HepG2 (cell line): ENCODE measurements around the gene FNDC8. TPM values are rescaled to one million over a fixed set of nuclear protein-coding genes. Genes with fewer than 3 reads are reported as not detected.

Source experiments
- ATAC-seq: fragments of 200-7000 bp; cut with Tn5 transposase; 3 replicates; pipeline ENCODE4 v1.9.1; 2020; ENCODE audit warnings: mild to moderate bottlenecking, moderate library complexity
- BruUV-seq: library from RNA; stranded (reverse); fragments of 400-500 nt; replicated peaks from 2 replicates; lab custom pipeline; 2021; lab: Mats Ljungman, UMichigan
- CTCF ChIA-PET: fragments of 300-600 bp; formaldehyde crosslinking; extraction: SDS; loops from one replicate; lab custom pipeline; 2021; ENCODE audit warnings: low total read pairs, inconsistent platforms, low intra/inter-chr PET ratio; lab: Yijun Ruan, JAX
- POLR2A ChIA-PET: fragments of 350-600 bp; sonication (Branson Sonifier 250); formaldehyde crosslinking; loops from one replicate; lab custom pipeline; 2020; ENCODE audit warnings: antibody characterized with exemption, inconsistent platforms; lab: Yijun Ruan, JAX
- DNase-seq: peaks from one replicate; pipeline ENCODE4 v3.0.0-alpha.2; 2015; ENCODE audit warnings: low spot score
- FAIRE-seq: peaks from 3 replicates; lab custom pipeline; 2011; peaks lifted over from hg19 to GRCh38; lab: Jason Lieb, UNC
- H2AFZ ChIP-seq: one replicate; pipeline ENCODE4 v1.6.1; 2011; ENCODE audit warnings: low read length, inconsistent platforms
- H3K27ac ChIP-seq: fragments of 300-600 bp; 3 replicates; pipeline ENCODE4 v1.8.0; 2011; ENCODE audit warnings: mixed run types, mild to moderate bottlenecking, mixed read lengths, low read length, inconsistent platforms; ENCODE audit not compliant: insufficient read depth; ENCODE audit errors: extremely low read length
- H3K27me3 ChIP-seq, 2 experiments: fragments of 200-600 bp in 1 of 2; 2 replicates in 1 of 2; 3 replicates in 1 of 2; pipeline versions ENCODE4 v1.6.0 to v1.8.0; 2011; ENCODE audit warnings: low read length in 2 of 2, mild to moderate bottlenecking in 2 of 2, moderate library complexity in 2 of 2, inconsistent platforms in 1 of 2; ENCODE audit not compliant: insufficient read depth in 2 of 2, control insufficient read depth in 1 of 2
- H3K36me3 ChIP-seq, 2 experiments: fragments of 200-600 bp in 1 of 2; replicated peaks in 1 of 2; 2 replicates in 1 of 2; 3 replicates in 1 of 2; pipeline versions ENCODE4 v1.5.1 to v1.8.0; 2011; ENCODE audit warnings: low read length in 2 of 2, inconsistent platforms in 1 of 2; ENCODE audit not compliant: insufficient read depth in 2 of 2, control insufficient read depth in 1 of 2
- H3K4me1 ChIP-seq: 2 replicates; pipeline ENCODE4 v1.5.1; 2012; ENCODE audit warnings: low read length, inconsistent platforms; ENCODE audit not compliant: insufficient read depth
- H3K4me2 ChIP-seq: 2 replicates; pipeline ENCODE4 v1.6.0; 2011; ENCODE audit warnings: low read depth, low read length, inconsistent platforms
- H3K4me3 ChIP-seq, 3 experiments: fragments of 200-600 bp in 1 of 3; sonication (generic), shearing (Covaris generic) in 1 of 3; replicated peaks in 1 of 3; 2 replicates each; pipeline ENCODE4 v1.5.1; 2011 to 2016; ENCODE audit warnings: low read length in 3 of 3, inconsistent platforms in 2 of 3, low read depth in 2 of 3, mild to moderate bottlenecking in 2 of 3, control low read depth in 1 of 3, mixed read lengths in 1 of 3; ENCODE audit not compliant: insufficient read depth in 1 of 3
- H3K79me2 ChIP-seq: one replicate; pipeline ENCODE4 v1.6.1; 2011; ENCODE audit warnings: low read length, inconsistent platforms; ENCODE audit not compliant: insufficient read depth
- H3K9ac ChIP-seq: 2 replicates; pipeline ENCODE4 v1.6.0; 2011; ENCODE audit warnings: mild to moderate bottlenecking, low read depth, low read length, inconsistent platforms; ENCODE audit not compliant: insufficient read depth
- H3K9me3 ChIP-seq: 2 replicates; pipeline ENCODE4 v1.5.1; 2012; ENCODE audit warnings: mild to moderate bottlenecking, low read length
- H4K20me1 ChIP-seq: 2 replicates; pipeline ENCODE4 v1.6.0; 2011; ENCODE audit warnings: inconsistent platforms, mild to moderate bottlenecking, low read length, moderate library complexity; ENCODE audit not compliant: insufficient read depth
- ATF5 ChIP-seq: sonication (generic); formaldehyde crosslinking; IDR thresholded peaks from 2 replicates; pipeline ENCODE4 v1.4.0; 2020; ENCODE audit warnings: mild to moderate bottlenecking, low read depth, missing genetic modification reagents
- CBX5 ChIP-seq: sonication (generic); formaldehyde crosslinking; IDR thresholded peaks from 2 replicates; pipeline ENCODE4 v1.4.0; 2020; ENCODE audit warnings: missing genetic modification reagents, borderline replicate concordance
- CENPX ChIP-seq: sonication (generic); formaldehyde crosslinking; IDR thresholded peaks from 2 replicates; pipeline ENCODE4 v1.9.0; 2021; ENCODE audit warnings: mild to moderate bottlenecking, missing genetic modification reagents, moderate library complexity
- CTCF ChIP-seq: sonication (generic); formaldehyde crosslinking; IDR thresholded peaks from 2 replicates; pipeline ENCODE4 v1.5.0; 2020; ENCODE audit warnings: mild to moderate bottlenecking, missing genetic modification reagents, moderate library complexity
- HMGXB3 ChIP-seq: sonication (generic); formaldehyde crosslinking; IDR thresholded peaks from 2 replicates; pipeline ENCODE4 v1.4.0; 2020; ENCODE audit warnings: missing genetic modification reagents, borderline replicate concordance
- JDP2 ChIP-seq: sonication (generic); formaldehyde crosslinking; IDR thresholded peaks from 2 replicates; pipeline ENCODE4 v1.8.1; 2022; ENCODE audit warnings: missing genetic modification reagents, borderline replicate concordance
- KDM4B ChIP-seq: sonication (generic); formaldehyde crosslinking; IDR thresholded peaks from 2 replicates; pipeline ENCODE4 v1.4.0; 2020; ENCODE audit warnings: missing genetic modification reagents
- MEIS1 ChIP-seq: sonication (generic); formaldehyde crosslinking; IDR thresholded peaks from 2 replicates; pipeline ENCODE4 v1.9.0; 2021; ENCODE audit warnings: mild to moderate bottlenecking, missing genetic modification reagents, moderate library complexity, borderline replicate concordance
- PPARG ChIP-seq: conservative IDR thresholded peaks from 2 replicates; pipeline ENCODE4 v1.6.1; 2016; ENCODE audit warnings: missing biosample characterization, missing genetic modification reagents
- SMC3 ChIP-seq: IDR thresholded peaks from 2 replicates; pipeline ENCODE4 v1.6.1; 2011; ENCODE audit warnings: low read length, improper control_type of control experiment
- SRY ChIP-seq: sonication (generic); formaldehyde crosslinking; IDR thresholded peaks from 2 replicates; pipeline ENCODE4 v1.8.0; 2022; ENCODE audit warnings: mild to moderate bottlenecking, missing genetic modification reagents
- U2AF1 ChIP-seq: fragments of 200-400 bp; formaldehyde crosslinking; optimal IDR thresholded peaks from 2 replicates; pipeline ENCODE3; 2017; ENCODE audit warnings: mild to moderate bottlenecking, low read depth, low read length
- ZBTB8A ChIP-seq: sonication (generic); formaldehyde crosslinking; IDR thresholded peaks from 2 replicates; pipeline ENCODE4 v1.4.0; 2020; ENCODE audit warnings: mild to moderate bottlenecking, low read depth, missing genetic modification reagents, borderline replicate concordance
- ZNF510 ChIP-seq: sonication (generic); formaldehyde crosslinking; IDR thresholded peaks from 2 replicates; pipeline ENCODE4 v1.4.0; 2020; ENCODE audit warnings: low read depth, mild to moderate bottlenecking, missing genetic modification reagents
- ZSCAN29 ChIP-seq: sonication (generic); formaldehyde crosslinking; conservative IDR thresholded peaks from 2 replicates; pipeline ENCODE4 v1.4.0; 2020; ENCODE audit warnings: mild to moderate bottlenecking, missing genetic modification reagents
- in situ Hi-C: cut with HindIII; loops from 2 replicates; pipeline ENCODE4 v1.10.0; 2017; ENCODE audit warnings: low pct_unique_long_range_greater_than_20kb; ENCODE audit not compliant: extremely low pct_ligation_motif_present
- intact Hi-C: fragments of 100-400 bp; cut with micrococcal nuclease; formaldehyde crosslinking; loops from one replicate; pipeline ENCODE4 v1.10.0; 2022; ENCODE audit not compliant: unreplicated experiment
- polyA plus RNA-seq, 8 experiments: library from polyadenylated mRNA; depleted of rRNA in 3 of 8; stranded (reverse) in 7 of 8; unstranded in 1 of 8; fragments of >200 nt; fragmentation: Illumina TruSeq in 4 of 8; extraction: Trizol in 4 of 8; gene quantifications; 2 replicates each; pipeline versions ENCODE4 v1.2.1 to v1.2.3, GENCODE V29; 2011 to 2016; ENCODE audit warnings: low read depth in 4 of 8, missing spikeins in 1 of 8, mixed read lengths in 1 of 8; ENCODE audit not compliant: insufficient read depth in 1 of 8
- total RNA-seq, 5 experiments: library from RNA; depleted of rRNA; stranded (reverse); fragments of >200 nt; fragmentation: Illumina TruSeq; extraction: Trizol; gene quantifications; 2 replicates each; pipeline ENCODE4 v1.2.3, GENCODE V29; 2016; ENCODE audit warnings: low read depth in 1 of 5

Gene FNDC8
- total and polyA plus RNA-seq, 2 of the 13 experiments (the other 11 are each of a cell fraction or from before 2014, with no cell fraction given), result not detected

GRCh38 chr17:35117984-35118383 is 3.4 kb upstream of the FNDC8 start:
- no peaks in the 10 kb centered on the region for H4K20me1 ChIP-seq
- no peaks in the 10 kb centered on the region for H3K36me3 ChIP-seq
- no peaks in the 10 kb centered on the region for H3K9me3 ChIP-seq
- H3K9ac ChIP-seq, result no peak overlapping the region
- H3K4me2 ChIP-seq, result no peak overlapping the region
- ChIA-PET CTCF (interaction anchor here (3.6 kb wide), 1 partner anchor 120 kb away, joined by 46 read pairs; no protein-coding TSS in a partner anchor), POLR2A (interaction anchor here (2.5 kb wide), 1 partner anchor 28 kb away, joined by 7 read pairs; no protein-coding TSS in a partner anchor)
- no peaks in the 10 kb centered on the region; a peak in 1 of 5 replicates for H3K27me3 ChIP-seq
- FAIRE-seq, result no peak
- no peak overlapping the region for H3K4me3 ChIP-seq
- H3K79me2 ChIP-seq, result peaks cover 5% of the 10 kb centered on the region
- in situ Hi-C loops (loop anchor here (25.0 kb wide), 1 partner anchor 531 kb away; the partner anchor contains the start of gene TMEM132E), intact Hi-C loops (loop anchor here (2.0 kb wide), 1 partner anchor 29 kb away; no protein-coding TSS in a partner anchor)
- no TSS peak for BruUV-seq
- no peak for ATAC-seq
- peak; percentile 19 for DNase-seq
- H3K4me1 ChIP-seq, result peaks cover 29% of the 10 kb centered on the region
- no peak overlapping the region for H2AFZ ChIP-seq
- H3K27ac ChIP-seq, result no peak overlapping the region
- TF ChIP-seq PPARG (no peak), MEIS1 (CRISPR knock-in tag) (no peak), JDP2 (CRISPR knock-in tag) (no peak), KDM4B (CRISPR knock-in tag) (no peak), ATF5 (no peak), HMGXB3 (CRISPR knock-in tag) (no peak), U2AF1 (no peak), SMC3 (peak; percentile 17; the same call in 1 of the 2 replicates), ZBTB8A (CRISPR knock-in tag) (no peak), ZSCAN29 (CRISPR knock-in tag) (no peak), CTCF (CRISPR knock-in tag) (peak; percentile 50), CBX5 (CRISPR knock-in tag) (no peak), ZNF510 (CRISPR knock-in tag) (no peak), CENPX (no peak), SRY (CRISPR knock-in tag) (no peak)
